Activated CD8-positive, alpha-beta T cell treated with anti-CD3 and anti-CD28 coated beads for 36 hours (primary cell): ENCODE results near the gene MACROD1. TPM values are rescaled to one million over a fixed set of nuclear protein-coding genes. Genes with fewer than 3 reads are reported as not detected.
A peak's percentile ranks its signal among the peaks of the same experiment; 100 is the strongest.

Experiments
- ATAC-seq: fragments of 200-7000 bp; cut with Tn5 transposase; one replicate; pipeline ENCODE4 v1.10.0; 2021; ENCODE audit warnings: mild to moderate bottlenecking, moderate library complexity
- CTCF ChIA-PET: fragments of 350-600 bp; sonication (Branson Sonifier 250); formaldehyde crosslinking; loops from one replicate; lab custom pipeline; 2021; ENCODE audit warnings: antibody characterized with exemption; lab: Charles Lee
- POLR2A ChIA-PET: fragments of 350-600 bp; sonication (Branson Sonifier 250); formaldehyde crosslinking; loops from one replicate; lab custom pipeline; 2021; ENCODE audit warnings: antibody characterized with exemption; lab: Charles Lee
- DNase-seq: peaks from one replicate; pipeline ENCODE4 v3.0.0-alpha.2; 2020
- H3K27ac Mint-ChIP-seq: one replicate; pipeline ENCODE4 v1.8.0; 2021; ENCODE audit warnings: mild to moderate bottlenecking, mixed read lengths
- H3K27me3 Mint-ChIP-seq: one replicate; pipeline ENCODE4 v1.8.0; 2021; ENCODE audit warnings: mixed read lengths
- H3K36me3 Mint-ChIP-seq: one replicate; pipeline ENCODE4 v1.8.0; 2021; ENCODE audit warnings: low read depth, mixed read lengths
- H3K4me1 Mint-ChIP-seq: one replicate; pipeline ENCODE4 v1.8.0; 2021; ENCODE audit warnings: low read depth, mixed read lengths
- H3K4me3 Mint-ChIP-seq: one replicate; pipeline ENCODE4 v1.8.0; 2021; ENCODE audit warnings: mild to moderate bottlenecking, moderate library complexity, mixed read lengths
- H3K9me3 Mint-ChIP-seq: one replicate; pipeline ENCODE4 v1.8.0; 2021; ENCODE audit warnings: mixed read lengths
- CTCF ChIP-seq: fragments of 200-600 bp; IDR thresholded peaks from one replicate; pipeline ENCODE4 v1.8.0; 2022; ENCODE audit warnings: antibody characterized with exemption, mild to moderate bottlenecking
- intact Hi-C: fragments of 100-400 bp; cut with micrococcal nuclease; formaldehyde crosslinking; loops from one replicate; pipeline ENCODE4 v1.10.0; 2022
- total RNA-seq, 2 experiments: library from RNA; stranded (reverse); gene quantifications; one replicate each; pipeline ENCODE4 v1.2.3, GENCODE V29; 2021

Gene MACROD1
- total RNA-seq, 2 experiments from 2014 or later, result 38.7 to 38.8 TPM

GRCh38 chr11:64001484-64002420, 164.2 kb downstream of the MACROD1 start:
- Mint-ChIP-seq H3K27ac (no peak overlapping the region), H3K36me3 (peaks cover 6% of the 10 kb centered on the region), H3K9me3 (no peaks in the 10 kb centered on the region), H3K4me1 (peaks cover 6% of the 10 kb centered on the region), H3K27me3 (peaks cover 9% of the 10 kb centered on the region), H3K4me3 (no peak overlapping the region)
- DNase-seq (no peak), ATAC-seq (no peak)
- ChIA-PET CTCF (interaction anchor here (0.8 to 6.5 kb wide), 21 partner anchors 10 to 341 kb away, joined by 3 to 151 read pairs (median 7); partner anchors contain the start of genes ESRRA and MACROD1), POLR2A (interaction anchor here (0.6 to 4.0 kb wide), 7 partner anchors 11 to 163 kb away, joined by 3 to 26 read pairs (median 3); partner anchors contain the start of gene OTUB1)
- no peak for TF ChIP-seq CTCF
- intact Hi-C loops, result loop anchor here (5.0 kb wide), 1 partner anchor 146 kb away; no protein-coding TSS in a partner anchor

GRCh38 chr11:64000740-64001483, 165.0 kb downstream of the MACROD1 start:
- Mint-ChIP-seq H3K9me3 (no peaks in the 10 kb centered on the region), H3K4me1 (peaks cover 6% of the 10 kb centered on the region), H3K27ac (no peak overlapping the region), H3K27me3 (peaks cover 4% of the 10 kb centered on the region), H3K4me3 (peak overlapping the region; percentile 26), H3K36me3 (peaks cover 6% of the 10 kb centered on the region)
- no peak for DNase-seq
- no peak for TF ChIP-seq CTCF
- no peak for ATAC-seq
- ChIA-PET POLR2A (interaction anchor here (0.8 to 4.0 kb wide), 7 partner anchors 11 to 358 kb away, joined by 3 to 26 read pairs (median 4); partner anchors contain the start of genes FERMT3 and RPS6KA4), CTCF (interaction anchor here (0.7 to 6.5 kb wide), 30 partner anchors 8 to 342 kb away, joined by 3 to 151 read pairs (median 4); partner anchors contain the start of genes ESRRA, MACROD1 and ZFTA)
- intact Hi-C loops, result loop anchor here (5.0 kb wide), 1 partner anchor 146 kb away; no protein-coding TSS in a partner anchor

GRCh38 chr11:64000026-64000739, 165.7 kb downstream of the MACROD1 start:
- peaks cover 4% of the 10 kb centered on the region for H3K27me3 Mint-ChIP-seq
- peak overlapping the region; percentile 15 for H3K4me3 Mint-ChIP-seq
- DNase-seq (peak; percentile 76), ATAC-seq (peak; percentile 77)
- H3K27ac Mint-ChIP-seq, result no peak overlapping the region
- intact Hi-C loops, result loop anchor here (5.0 kb wide), 1 partner anchor 147 kb away; no protein-coding TSS in a partner anchor
- POLR2A ChIA-PET, result interaction anchor here (0.8 to 4.0 kb wide), 9 partner anchors 10 to 359 kb away, joined by 3 to 26 read pairs (median 3); partner anchors contain the start of genes FERMT3, RPS6KA4 and STIP1
- CTCF ChIA-PET, result interaction anchor here (0.7 to 6.5 kb wide), 35 partner anchors 9 to 356 kb away, joined by 3 to 151 read pairs (median 4); partner anchors contain the start of genes CATSPERZ, ESRRA, MACROD1 and ZFTA
- H3K4me1 Mint-ChIP-seq, result peaks cover 6% of the 10 kb centered on the region
- peaks cover 10% of the 10 kb centered on the region for H3K36me3 Mint-ChIP-seq
- H3K9me3 Mint-ChIP-seq, result no peaks in the 10 kb centered on the region
- TF ChIP-seq CTCF, result peak; percentile 87

DNA sequence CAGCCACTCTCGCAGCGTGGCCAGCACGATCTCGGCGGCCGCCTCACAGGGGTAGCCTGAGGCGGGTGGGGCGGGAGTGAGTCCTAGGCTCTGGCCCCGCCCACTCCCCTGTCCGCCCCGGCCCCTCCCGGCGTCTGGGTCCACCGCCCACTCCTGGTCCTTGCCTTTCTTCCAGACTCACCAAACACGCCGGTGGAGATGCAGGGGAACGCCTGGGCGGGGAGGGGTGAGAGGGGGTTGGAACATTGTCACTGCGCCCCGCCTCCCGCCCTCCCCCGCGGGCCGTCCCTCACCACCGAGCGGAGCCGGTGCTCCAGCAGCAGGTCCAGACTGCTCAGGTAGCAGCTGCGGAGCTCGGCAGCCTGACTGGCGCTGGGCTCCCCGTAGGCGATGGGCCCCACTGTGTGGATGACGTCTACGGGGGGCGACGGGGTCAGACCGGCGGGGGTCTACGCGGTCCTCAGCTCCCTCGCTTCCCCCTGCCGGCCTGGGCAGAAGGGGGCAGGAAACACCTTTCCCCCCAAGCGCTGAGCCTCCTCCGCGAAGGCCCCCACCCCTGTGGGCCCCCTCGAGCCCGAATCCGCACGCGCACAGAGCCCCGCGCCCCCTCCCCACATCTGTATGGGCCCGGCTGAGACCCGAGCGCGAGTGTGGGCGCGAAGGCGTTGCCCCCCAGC, 166.4 kb downstream of the MACROD1 start:
- intact Hi-C loops, result loop anchor here (5.0 kb wide), 1 partner anchor 148 kb away; no protein-coding TSS in a partner anchor
- no peak for TF ChIP-seq CTCF
- ATAC-seq, result peak; percentile 65
- H3K4me1 Mint-ChIP-seq, result peaks cover 6% of the 10 kb centered on the region
- ChIA-PET CTCF (interaction anchor here (0.7 to 6.5 kb wide), 22 partner anchors 9 to 357 kb away, joined by 3 to 151 read pairs (median 8); partner anchors contain the start of genes CATSPERZ, ESRRA, MACROD1 and ZFTA), POLR2A (interaction anchor here (0.7 to 4.0 kb wide), 7 partner anchors 9 to 207 kb away, joined by 3 to 26 read pairs (median 3); partner anchors contain the start of genes FERMT3 and STIP1)
- no peak overlapping the region for H3K27ac Mint-ChIP-seq
- peak overlapping the region; percentile 15 for H3K4me3 Mint-ChIP-seq
- DNase-seq, result peak; percentile 74
- peaks cover 2% of the 10 kb centered on the region for H3K27me3 Mint-ChIP-seq
- H3K36me3 Mint-ChIP-seq, result peaks cover 11% of the 10 kb centered on the region
- no peaks in the 10 kb centered on the region for H3K9me3 Mint-ChIP-seq
